OCI-LY1 (cell line): ENCODE data around the gene GFM1.

Source experiments
- CTCF ChIP-seq: fragments of 200-600 bp; sonication (generic), shearing (Covaris generic); IDR thresholded peaks from 2 replicates; pipeline ENCODE4 v1.5.1; 2017; ENCODE audit warnings: mild to moderate bottlenecking, antibody characterized with exemption, low read length, moderate library complexity, mixed read lengths
- EZH2 ChIP-seq: fragments of 200-600 bp; sonication (generic), shearing (Covaris generic); IDR thresholded peaks from 2 replicates; pipeline ENCODE4 v1.8.0; 2017; ENCODE audit warnings: borderline replicate concordance, mixed run types, mild to moderate bottlenecking, antibody characterized with exemption, low read length, moderate library complexity, mixed read lengths

- TF ChIP-seq CTCF (no peak), EZH2 (no peak)
These were observed 12.3 kb upstream of the GFM1 start for GRCh38 chr3:158631981-158632380.
